NCI-H1105 (cell line): ENCODE results near the gene KCNK4.
A peak's percentile ranks its signal among the peaks of the same experiment; 100 is the strongest.

Experiments
- DNase-seq: peaks from one replicate; lab custom pipeline; 2025; lab: John Stamatoyannopoulos, UW

The KCNK4 gene

GRCh38 chr11:64324692-64325469, 33.8 kb downstream of the KCNK4 start:
- DNase-seq: no peak

- DNase-seq: no peak
Observed at GRCh38 chr11:64327375-64327774, 36.3 kb downstream of the KCNK4 start.

- DNase-seq: no peak
Observed at GRCh38 chr11:64327993-64328392, 36.9 kb downstream of the KCNK4 start.

GRCh38 chr11:64330888-64331287, 39.8 kb downstream of the KCNK4 start:
- no peak for DNase-seq

GRCh38 chr11:64331569-64332371, 40.7 kb downstream of the KCNK4 start:
- no peak for DNase-seq

- no peak for DNase-seq
Observed at GRCh38 chr11:64333556-64333955, 42.5 kb downstream of the KCNK4 start.

- DNase-seq: peak; percentile 33
Observed at GRCh38 chr11:64334764-64335735, 43.9 kb downstream of the KCNK4 start.

GRCh38 chr11:64337538-64338249, 46.6 kb downstream of the KCNK4 start:
- no peak for DNase-seq

- DNase-seq: no peak
Observed at GRCh38 chr11:64338716-64339115, 47.6 kb downstream of the KCNK4 start.

GRCh38 chr11:64339286-64339685, 48.2 kb downstream of the KCNK4 start:
- no peak for DNase-seq

- DNase-seq: no peak
Observed at GRCh38 chr11:64339754-64340408, 48.8 kb downstream of the KCNK4 start, which contains the start of gene CCDC88B. Gene CCDC88B (plus strand): TSS chr11:64340204. CDS start chr11:64340267, 63 bp downstream.

GRCh38 chr11:64340671-64341335, 49.7 kb downstream of the KCNK4 start:
- DNase-seq: no peak

- no peak for DNase-seq
Observed at GRCh38 chr11:64341429-64341828, 50.3 kb downstream of the KCNK4 start.

GRCh38 chr11:64341851-64342791, 51.0 kb downstream of the KCNK4 start:
- DNase-seq: peak; percentile 44

GRCh38 chr11:64342869-64343745, 52.0 kb downstream of the KCNK4 start:
- peak; percentile 24 for DNase-seq

- DNase-seq: no peak
Observed at GRCh38 chr11:64343767-64344559, 52.9 kb downstream of the KCNK4 start.

- DNase-seq: no peak
Observed at GRCh38 chr11:64344787-64345186, 53.7 kb downstream of the KCNK4 start.
